Sciatic nerve (tissue), 2 donors: Measurements from ENCODE around the gene EPS8L2. TPM values are rescaled to one million over a fixed set of nuclear protein-coding genes. Genes with fewer than 3 reads are reported as not detected.
A peak's percentile ranks its signal among the peaks of the same experiment; 100 is the strongest.

Source experiments
- ATAC-seq: fragments of 200-7000 bp; cut with Tn5 transposase; one replicate; pipeline ENCODE4 v1.9.1; 2020; ENCODE audit warnings: mild to moderate bottlenecking, moderate library complexity
- DNase-seq: peaks from one replicate; pipeline ENCODE4 v3.0.0-alpha.2; 2020; ENCODE audit warnings: low spot score
- intact Hi-C: fragments of 100-400 bp; cut with DNase I; formaldehyde crosslinking; loops from one replicate; pipeline ENCODE4 v1.14.2; 2022
- total RNA-seq: library from RNA; stranded (reverse); fragmentation: NEBNext Ultra II Directional; extraction: Animal tissue kit (Norgen Biotek cat#: 25700); gene quantifications from one replicate; pipeline ENCODE4 v1.2.1, GENCODE V29; 2021
- donor health status: DM: no; HTN: no; CAD: no.
- donor health status: DM: no; HTN: no; CAD: no.

EPS8L2 gene
- total RNA-seq, 1 donor from 2014 or later: 24.9 TPM

DNA sequence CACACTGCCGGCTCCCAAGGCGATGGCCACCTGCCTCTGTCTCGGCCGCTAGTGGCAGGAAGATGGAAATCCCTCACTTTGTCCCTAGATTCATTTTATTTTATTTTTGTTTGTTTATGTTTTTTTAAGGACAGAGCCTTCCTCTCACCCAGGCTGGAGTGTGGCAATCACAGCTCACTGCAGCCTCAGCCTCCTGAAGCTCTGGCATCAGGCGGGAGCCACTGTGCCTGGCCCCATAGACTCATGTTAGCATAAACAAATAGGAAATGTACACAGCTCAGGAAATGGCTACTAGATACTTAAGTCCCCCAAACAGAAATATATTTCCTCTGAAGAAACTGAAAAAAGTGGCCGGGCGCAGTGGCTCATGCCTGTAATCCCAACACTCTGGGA lies 6.9 kb upstream of the EPS8L2 start:
- ATAC-seq (no peak), DNase-seq (no peak)
- intact Hi-C loops: no loop called here

DNA sequence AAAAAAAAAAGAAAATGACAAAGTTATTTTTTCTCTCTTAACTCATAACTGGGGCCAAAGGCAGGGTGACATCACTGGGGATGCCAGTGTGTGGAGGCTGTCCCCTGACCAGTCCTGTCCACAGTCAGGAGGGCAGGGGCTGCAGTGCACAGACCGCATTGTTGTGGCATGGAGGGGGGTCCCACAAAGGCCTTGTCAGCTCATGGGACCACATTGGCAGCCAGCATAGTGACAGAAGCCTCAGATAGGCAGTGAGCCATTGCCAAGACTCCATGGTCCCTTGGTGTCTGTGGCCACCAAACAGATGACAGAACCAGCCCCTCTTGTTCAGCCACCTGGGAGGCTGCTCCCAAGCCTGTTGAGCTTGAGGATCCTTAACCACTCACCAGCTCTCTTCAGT lies 6.3 kb upstream of the EPS8L2 start:
- intact Hi-C loops: no loop called here
- no peak for DNase-seq
- ATAC-seq: no peak

DNA sequence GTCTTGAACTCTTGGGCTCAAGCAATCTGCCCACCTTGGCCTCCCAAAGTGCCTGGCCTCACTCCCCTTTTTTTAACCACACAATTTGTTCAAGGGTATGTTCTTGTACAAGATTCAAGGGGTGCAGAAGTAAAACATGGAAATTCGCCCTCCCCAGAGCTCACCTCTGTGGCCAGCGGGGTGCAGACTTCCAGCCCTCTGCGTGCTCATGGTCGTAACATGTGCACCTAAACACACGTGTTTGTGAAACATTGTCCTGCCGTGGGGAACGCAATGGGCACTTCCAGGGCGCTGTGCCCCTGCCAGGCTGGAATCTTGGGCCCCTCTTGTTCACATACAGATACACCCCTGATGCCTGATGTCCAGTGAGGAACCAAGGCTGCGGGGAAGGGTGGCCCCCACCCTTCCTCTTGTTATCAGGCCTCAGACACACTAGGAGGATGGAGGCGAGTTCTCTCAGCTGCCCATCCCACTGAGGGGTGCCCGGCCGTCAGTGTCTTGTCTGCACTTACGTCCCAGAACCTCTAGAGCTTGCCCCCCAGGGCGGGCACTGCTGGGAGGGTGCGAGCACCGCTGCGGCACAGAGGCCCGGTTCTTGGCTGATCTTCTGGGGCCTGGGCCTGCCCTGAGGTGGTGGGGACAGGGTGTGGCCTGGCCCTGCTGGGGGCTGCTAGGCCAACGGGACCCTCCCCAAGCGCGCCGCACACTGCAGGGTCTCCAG lies 4.1 kb upstream of the EPS8L2 start:
- DNase-seq (no peak), ATAC-seq (no peak)
- intact Hi-C loops: no loop called here

DNA sequence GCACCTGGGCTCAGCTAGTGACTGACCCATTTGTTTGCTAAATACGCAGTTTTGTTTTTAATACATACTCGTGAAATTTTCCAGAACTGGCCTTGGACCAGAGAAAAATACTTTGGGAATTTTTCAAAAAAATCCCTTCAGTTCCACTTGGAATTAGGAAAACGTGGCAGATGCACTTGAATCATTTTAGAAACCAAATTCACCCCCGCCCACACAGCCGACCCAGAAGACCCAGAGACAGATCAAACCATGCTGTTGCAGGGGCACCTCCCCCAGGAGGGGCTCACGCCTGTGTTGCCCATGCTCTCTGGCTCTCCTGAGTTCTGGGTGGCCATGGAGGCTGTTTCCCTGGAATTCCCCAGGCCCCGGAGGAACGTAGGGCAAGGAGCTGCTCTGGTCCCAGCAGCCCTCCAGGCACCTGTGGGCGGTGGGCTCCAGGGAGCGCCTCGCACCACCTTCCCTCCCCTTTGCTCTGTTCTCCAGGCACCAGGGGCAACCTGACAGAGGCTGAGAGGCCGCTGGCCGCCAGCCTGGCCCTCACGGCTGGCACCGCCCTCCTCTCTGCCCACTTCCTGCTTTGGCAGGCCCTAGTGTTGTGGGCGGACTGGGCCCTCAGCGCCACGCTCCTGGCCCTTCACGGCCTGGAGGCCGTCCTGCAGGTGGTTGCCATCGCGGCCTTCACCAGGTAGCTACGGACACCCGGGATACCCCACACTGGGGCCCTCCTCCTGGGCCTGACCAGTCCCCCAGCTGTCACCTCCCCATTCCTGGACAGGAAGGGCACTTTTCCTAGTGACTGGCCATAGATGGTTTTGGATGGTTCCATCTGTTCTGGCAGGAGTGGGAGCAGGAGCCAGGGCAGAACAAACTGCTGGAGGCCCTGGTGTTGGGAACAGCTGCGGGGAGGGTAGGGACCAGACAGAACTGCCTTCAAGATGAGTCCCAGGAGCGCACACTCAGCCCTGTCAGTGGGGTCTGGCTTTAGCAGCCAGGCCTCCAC lies 3.3 kb upstream of the EPS8L2 start:
- no peak for DNase-seq
- ATAC-seq: peak; percentile 11
- intact Hi-C loops: no loop called here

DNA sequence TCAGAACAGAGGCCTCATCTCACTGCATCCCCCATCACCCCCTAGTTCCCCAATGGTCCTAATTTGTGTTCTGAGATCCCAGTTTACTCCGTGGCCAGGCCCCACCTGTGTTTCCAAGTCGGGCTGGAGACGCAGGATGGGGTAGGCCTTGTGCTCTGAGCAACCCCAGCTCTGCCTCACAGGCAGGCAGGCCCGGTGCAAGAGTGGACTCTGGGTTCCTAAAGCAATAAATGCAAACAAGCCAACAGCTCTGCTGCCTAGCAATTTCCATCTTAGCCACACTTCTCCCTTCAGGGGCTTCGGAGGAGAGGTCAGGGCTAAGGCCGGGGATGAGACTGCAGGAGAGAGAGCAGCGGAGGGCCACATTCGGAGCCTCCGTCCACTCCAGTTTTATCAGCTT lies 2.5 kb upstream of the EPS8L2 start:
- intact Hi-C loops: no loop called here
- DNase-seq: no peak
- no peak for ATAC-seq

DNA sequence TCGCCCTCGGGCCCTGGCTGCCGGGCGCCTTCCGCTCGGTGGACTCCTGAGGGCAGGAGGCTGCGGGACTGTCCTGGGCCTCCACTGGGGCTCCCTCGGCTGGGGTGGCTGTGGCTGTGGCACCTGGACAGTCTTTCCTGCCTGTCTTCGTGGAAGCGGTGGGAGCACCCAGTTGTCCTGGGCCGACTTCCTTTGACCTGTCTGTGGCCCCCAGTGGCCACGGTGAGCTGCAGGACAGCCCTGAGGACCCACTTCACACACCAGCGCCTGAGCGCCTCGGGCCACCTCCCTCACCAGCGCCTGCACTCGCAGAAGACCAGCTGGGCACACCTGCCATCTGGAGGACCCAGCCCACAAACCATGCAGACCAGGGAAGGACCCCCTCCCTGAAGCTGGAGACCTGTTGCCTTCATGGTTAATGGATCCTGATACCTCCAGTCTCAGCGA lies 1.8 kb upstream of the EPS8L2 start:
- no peak for ATAC-seq
- intact Hi-C loops: no loop called here
- DNase-seq: peak; percentile 54

DNA sequence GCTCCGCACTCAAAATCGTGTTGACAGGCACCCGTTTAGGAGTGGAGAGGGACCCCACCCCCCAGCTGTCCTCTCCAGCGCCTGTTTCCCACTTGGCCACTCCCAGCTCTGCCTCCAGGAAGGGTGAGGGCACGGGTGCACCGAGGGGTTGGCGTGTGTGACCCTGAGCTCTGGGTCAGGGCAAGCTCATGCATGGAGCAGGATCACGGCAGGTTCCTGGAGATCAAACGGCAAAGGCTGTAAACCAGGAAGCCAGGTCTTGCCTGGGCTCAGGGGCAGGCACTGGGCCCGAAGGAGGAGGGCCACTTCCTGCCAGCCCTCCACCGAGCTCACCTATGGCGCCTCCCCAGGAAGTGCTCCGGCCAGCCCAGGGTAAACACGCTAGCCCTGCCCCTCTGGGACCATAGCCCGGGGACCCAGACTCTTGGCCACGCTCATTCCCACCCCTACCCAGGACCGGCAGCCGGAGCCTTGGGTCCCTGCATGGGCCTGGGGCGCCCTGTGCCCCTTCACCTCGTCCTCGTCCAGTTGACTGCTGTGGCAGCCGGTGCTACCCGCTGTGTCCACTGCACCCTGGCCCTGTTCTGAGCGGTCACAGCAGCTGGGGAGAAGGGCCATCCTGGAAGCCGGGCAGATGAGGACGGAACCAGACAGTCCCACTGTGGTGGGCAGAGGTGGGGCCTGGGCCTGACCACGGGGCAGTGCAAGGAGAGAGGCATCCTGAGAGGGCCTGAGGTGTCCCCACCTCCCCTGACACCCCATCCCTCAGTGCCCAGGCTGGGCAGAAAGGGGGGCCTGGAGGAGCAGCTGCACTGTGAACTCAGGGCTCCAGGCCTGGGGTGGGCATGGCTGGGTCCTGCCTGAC lies 1.0 kb upstream of the EPS8L2 start:
- DNase-seq: peak; percentile 62
- peak; percentile 2 for ATAC-seq
- intact Hi-C loops: no loop called here

DNA sequence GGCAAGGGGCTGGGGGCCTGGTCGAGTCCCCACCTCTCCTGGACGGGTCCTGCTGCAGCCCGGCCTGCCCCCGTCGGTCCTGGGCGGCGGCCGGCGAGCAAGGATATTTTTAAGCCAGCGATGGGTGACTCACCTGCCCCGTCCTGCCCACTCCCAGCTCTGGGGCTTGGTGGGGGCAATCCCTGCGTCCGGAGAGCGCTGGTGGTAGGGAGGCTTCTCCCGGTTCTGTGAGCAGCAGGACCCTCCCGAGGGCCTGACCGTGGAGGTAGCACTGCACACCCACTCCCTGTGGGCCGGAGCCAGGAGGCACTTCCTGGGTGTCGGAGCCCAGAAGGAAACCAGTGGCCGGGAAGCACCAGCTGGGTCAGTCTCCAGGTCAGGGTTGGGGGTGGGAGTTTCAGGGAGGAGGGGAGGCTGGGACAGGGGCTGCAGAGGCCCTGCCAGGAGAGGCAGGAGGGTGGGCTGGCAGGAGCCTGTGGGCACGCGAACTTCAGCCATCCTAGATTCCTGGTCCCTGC lies 467 bp downstream of the EPS8L2 start:
- intact Hi-C loops: no loop called here
- no peak for ATAC-seq

DNA sequence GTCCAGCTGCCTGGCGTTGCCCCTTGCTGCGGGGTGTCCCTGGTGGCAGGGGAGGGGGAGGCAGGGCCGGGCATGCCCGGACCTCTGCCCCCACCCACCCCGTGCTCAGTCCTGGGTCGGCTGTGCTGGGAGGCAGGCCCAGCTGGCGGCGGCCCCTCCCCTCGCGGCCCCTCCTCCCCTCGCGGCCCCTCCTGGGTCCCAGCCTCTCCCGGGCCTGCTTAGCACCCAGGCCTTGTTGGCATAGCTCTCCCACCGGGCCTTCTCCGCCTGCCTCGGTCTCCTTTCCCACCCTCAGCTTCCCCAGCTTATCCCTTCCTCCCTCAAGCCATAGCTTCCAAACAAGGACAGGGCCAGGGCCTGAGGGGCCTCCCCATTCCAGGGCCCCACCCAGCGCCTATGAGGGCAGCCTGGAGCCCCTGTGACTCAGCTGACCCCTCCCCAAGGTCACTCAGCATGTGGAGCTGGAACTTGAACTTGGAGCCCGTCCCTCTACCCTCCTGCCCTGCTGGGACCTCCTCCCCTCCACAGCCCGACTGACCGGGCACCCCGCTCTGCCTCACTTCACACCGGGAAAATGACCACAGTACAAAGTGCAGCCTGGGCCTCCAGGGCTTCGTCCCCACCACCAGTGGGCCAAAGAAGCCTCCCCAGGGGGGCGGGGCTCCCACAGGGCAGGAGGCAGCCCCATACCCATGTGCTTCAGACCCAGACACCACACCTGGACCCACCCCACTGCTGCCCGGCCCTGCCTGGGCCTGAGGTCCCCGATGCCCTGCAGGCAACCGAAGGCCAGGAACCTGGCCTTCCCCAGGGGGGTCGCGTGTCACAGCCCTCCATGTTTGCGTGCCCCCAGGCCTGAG lies 1.2 kb downstream of the EPS8L2 start:
- intact Hi-C loops: no loop called here

More for the DNA sequence above, 467 bp downstream of the EPS8L2 start:
- DNase-seq: no peak

DNA sequence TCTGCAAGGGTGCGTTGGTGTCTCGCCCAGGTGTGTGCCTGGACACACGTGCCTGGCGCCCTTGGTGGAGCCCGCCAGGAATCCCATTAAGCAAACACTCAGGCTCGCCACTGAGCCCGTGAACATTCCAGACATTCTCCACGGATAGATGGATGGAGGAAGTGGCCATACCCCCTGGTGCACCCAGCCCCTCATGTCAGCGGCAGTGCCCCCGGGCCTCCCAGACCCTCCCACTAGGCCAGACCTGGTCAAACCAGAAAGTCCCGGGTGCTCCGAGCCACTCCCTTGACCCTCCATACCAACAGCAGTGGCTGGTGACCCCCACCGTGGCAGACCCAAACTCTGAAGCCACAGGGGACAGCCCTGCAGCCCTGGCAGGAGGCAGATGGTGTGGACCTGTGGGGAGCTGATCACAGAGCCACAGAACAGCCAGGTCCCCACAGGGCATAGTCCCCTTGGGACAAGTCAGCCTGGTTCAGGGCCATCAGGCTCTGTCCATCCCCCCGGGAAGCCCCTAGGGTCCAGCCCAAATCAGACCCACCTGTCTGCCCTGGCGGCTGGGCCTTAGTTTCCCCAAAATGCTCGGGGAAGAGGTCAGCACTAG lies 1.9 kb downstream of the EPS8L2 start:
- intact Hi-C loops: no loop called here
- ATAC-seq: no peak

More for the DNA sequence above, 1.2 kb downstream of the EPS8L2 start:
- no peak for DNase-seq
- peak; percentile 55 for ATAC-seq

DNA sequence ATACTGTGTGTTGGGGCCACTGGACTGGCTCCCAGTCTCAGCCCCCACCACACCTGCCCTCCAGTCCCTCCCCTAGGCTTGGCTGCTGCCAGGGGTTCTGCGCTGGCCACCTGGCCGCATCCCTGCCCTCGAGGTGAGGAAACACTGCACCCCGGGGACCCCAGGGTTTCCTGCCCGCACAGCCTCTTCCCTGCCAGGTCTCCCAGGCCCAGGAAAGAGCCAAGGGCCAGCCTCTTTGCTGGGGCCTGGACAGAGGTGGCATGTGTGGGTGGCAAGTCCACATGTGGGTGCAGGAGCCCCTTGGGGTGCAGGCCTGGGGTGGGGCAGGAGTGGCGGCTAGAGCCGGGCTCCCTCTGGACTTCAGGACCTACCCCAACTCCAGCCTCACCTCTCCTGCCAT lies 2.5 kb downstream of the EPS8L2 start:
- DNase-seq (no peak), ATAC-seq (no peak)
- intact Hi-C loops: no loop called here

More for the DNA sequence above, 1.9 kb downstream of the EPS8L2 start:
- DNase-seq: no peak

DNA sequence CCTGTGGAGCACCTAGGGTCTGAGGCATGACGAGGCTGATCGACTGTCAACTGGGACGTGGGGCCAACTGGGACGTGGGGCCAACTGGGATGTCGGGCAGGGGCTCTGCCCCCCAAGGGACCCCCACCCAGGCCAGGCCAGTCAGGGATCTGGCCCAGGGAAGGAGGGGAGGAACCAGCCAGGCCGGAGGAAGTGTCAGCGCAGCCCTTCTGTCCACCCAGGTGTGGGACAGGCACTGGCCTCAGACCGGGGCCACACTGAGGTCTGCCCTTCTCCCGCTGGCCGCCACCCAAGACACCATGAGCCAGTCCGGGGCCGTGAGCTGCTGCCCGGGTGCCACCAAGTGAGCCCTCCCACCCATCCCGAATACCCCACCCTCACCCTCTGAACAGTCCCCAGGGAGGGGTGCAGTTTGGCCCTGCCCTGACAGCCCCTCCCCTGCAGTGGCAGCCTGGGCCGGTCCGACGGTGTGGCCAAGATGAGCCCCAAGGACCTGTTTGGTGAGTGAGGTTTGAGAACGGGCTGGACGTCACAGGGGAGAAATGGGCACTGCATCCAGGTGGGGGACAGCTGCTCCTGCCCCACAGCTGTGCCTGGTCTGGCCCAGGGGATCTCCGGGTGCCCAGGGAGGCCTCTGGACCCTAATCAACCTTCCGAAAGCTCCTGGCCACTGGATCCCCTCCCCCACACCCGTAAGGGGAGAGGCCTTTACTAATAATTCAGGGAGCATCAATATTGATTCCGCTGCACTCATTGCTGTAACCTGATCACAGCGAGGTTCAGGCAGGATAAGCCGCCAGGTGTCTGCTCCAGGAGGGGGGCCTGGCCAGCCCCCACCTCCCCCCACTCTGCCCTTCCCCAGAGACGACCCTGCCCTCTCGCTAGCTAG lies 3.3 kb downstream of the EPS8L2 start:
- intact Hi-C loops: no loop called here
- no peak for ATAC-seq
- no peak for DNase-seq

DNA sequence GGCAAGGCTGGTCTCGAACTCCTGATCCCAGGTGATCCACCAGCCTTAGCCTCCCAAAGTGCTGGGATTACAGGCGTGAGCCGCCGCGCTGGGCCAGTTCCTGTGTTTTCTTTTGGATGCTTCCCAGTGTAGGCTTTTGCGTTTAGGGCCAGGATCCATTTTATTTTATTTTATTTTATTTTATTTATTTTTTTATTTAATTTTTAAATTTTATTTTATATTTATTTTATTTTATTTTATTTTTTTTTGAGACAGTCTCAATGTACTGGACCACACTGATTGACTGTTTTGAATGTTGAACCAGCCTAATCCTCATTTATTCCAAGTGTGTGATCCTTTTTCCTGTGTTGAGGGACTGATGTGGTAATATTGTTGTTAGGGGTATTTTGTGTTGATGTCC lies 8.4 kb downstream of the EPS8L2 start:
- no peak for ATAC-seq
- intact Hi-C loops: no loop called here
- DNase-seq: no peak

DNA sequence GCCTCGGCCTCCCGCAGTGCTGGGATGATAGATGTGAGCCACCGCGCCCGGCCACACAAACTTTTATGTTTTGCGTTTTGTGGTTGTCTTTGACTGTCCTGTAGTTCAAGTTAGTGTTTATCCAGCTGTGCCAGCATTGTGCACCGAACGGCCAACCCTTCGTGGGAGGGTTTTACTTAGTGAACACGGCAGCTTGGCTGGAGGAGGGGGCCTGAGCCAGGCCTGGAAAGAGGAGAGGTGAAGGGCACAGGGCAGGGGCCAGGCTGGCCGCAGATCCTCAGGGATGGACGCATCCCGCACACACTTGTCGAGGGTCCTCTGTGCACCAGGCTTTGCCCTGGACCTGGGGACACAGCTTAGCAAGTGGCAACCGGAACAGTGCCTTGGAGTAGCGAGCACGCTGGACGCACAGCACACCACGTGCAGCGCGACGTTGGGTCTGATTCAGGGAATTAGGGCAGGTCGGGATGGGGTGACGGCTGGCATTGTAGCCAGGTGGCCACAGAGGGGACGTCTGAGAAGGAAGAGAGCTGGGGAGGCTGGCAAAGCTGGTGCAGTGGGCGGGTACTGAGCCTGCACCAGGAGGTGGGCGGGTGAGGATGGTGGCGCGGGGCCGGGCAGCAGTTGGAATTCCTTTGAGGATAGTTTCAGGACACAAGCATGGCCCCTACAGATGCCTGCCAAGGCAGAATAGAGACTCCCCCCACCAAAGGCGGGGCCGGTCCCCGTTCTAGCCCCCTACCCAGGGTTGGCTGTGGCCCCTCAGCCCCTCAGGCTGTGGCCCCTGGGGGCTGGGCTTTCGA lies 13.4 kb downstream of the EPS8L2 start:
- intact Hi-C loops: no loop called here

DNA sequence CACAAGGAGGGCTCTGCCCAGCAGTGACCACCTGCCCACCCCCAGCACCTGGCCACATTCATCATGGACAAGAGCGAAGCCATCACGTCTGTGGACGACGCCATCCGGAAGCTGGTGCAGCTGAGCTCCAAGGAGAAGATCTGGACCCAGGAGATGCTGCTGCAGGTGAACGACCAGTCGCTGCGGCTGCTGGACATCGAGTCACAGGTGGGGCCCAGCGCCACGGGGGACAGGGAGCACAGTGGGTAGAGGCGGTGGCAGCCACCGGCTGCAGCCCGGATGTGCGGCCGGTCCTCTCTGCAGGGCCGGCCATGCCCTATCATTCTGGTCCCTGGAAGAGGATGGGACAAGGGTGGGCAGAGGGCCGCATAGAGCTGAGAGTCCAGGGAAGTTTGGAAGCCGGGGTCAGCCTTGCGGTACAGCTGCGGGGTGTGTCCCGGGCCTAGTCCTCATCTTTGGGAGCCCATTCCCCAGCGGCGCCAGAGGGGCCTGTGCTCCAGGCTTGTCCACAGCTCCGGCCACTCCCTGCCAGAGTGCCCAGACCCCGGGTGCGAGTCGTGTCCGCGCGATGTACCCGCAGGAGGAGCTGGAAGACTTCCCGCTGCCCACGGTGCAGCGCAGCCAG lies 14.1 kb downstream of the EPS8L2 start:
- intact Hi-C loops: no loop called here
- ATAC-seq (no peak), DNase-seq (peak; percentile 63)

More for the DNA sequence above, 13.4 kb downstream of the EPS8L2 start:
- DNase-seq (peak; percentile 61), ATAC-seq (peak; percentile 19)
